HepG2 (cell line): ENCODE results near the gene ZNF512B.

ENCODE experiments used
- AFF4 ChIP-seq: sonication (generic); formaldehyde crosslinking; IDR thresholded peaks from 2 replicates; pipeline ENCODE4 v1.4.0; 2020; ENCODE audit warnings: missing genetic modification reagents
- ATM ChIP-seq: fragments of 450-650 bp; IDR thresholded peaks from 2 replicates; pipeline ENCODE4 v1.7.1; 2017; ENCODE audit warnings: mild to moderate bottlenecking, borderline replicate concordance
- CEBPG ChIP-seq: IDR thresholded peaks from 2 replicates; pipeline ENCODE4 v1.6.1; 2016
- CTCF ChIP-seq: sonication (generic); formaldehyde crosslinking; IDR thresholded peaks from 2 replicates; pipeline ENCODE4 v1.5.0; 2020; ENCODE audit warnings: mild to moderate bottlenecking, missing genetic modification reagents, moderate library complexity
- EP300 ChIP-seq, 3 experiments: sonication (generic) in 1 of 3; formaldehyde crosslinking in 1 of 3; IDR thresholded peaks; 2 replicates each; pipeline versions ENCODE4 v1.5.1 to v1.6.1; 2011 to 2020; ENCODE audit warnings: low read depth in 2 of 3, low read length in 2 of 3, borderline replicate concordance in 1 of 3, improper control_type of control experiment in 1 of 3, mild to moderate bottlenecking in 1 of 3, missing genetic modification reagents in 1 of 3, moderate library complexity in 1 of 3
- FOXM1 ChIP-seq: sonication (generic); formaldehyde crosslinking; IDR thresholded peaks from 2 replicates; pipeline ENCODE4 v1.5.0; 2020; ENCODE audit warnings: missing genetic modification reagents
- HNRNPH1 ChIP-seq: fragments of 200-400 bp; formaldehyde crosslinking; optimal IDR thresholded peaks from 2 replicates; pipeline ENCODE3; 2017; ENCODE audit warnings: mild to moderate bottlenecking, low read depth, low read length
- MAFF ChIP-seq: IDR thresholded peaks from 2 replicates; pipeline ENCODE4 v1.6.1; 2011; ENCODE audit warnings: low read depth, low read length, improper control_type of control experiment
- PAXIP1 ChIP-seq: sonication (generic); formaldehyde crosslinking; conservative IDR thresholded peaks from 2 replicates; pipeline ENCODE4 v1.4.0; 2020; ENCODE audit warnings: mild to moderate bottlenecking, missing genetic modification reagents, moderate library complexity
- SMC3 ChIP-seq: IDR thresholded peaks from 2 replicates; pipeline ENCODE4 v1.6.1; 2011; ENCODE audit warnings: low read length, improper control_type of control experiment
- TCF7L2 ChIP-seq: IDR thresholded peaks from 2 replicates; pipeline ENCODE4 v1.6.1; 2011; ENCODE audit warnings: mild to moderate bottlenecking, low read depth, low read length, moderate library complexity
- ZBTB1 ChIP-seq: sonication (generic); formaldehyde crosslinking; IDR thresholded peaks from 2 replicates; pipeline ENCODE4 v1.4.0; 2020; ENCODE audit warnings: missing genetic modification reagents, borderline replicate concordance
- ZNF276 ChIP-seq: sonication (generic); formaldehyde crosslinking; IDR thresholded peaks from 2 replicates; pipeline ENCODE4 v1.4.0; 2020; ENCODE audit warnings: mild to moderate bottlenecking, low read depth, missing genetic modification reagents

DNA sequence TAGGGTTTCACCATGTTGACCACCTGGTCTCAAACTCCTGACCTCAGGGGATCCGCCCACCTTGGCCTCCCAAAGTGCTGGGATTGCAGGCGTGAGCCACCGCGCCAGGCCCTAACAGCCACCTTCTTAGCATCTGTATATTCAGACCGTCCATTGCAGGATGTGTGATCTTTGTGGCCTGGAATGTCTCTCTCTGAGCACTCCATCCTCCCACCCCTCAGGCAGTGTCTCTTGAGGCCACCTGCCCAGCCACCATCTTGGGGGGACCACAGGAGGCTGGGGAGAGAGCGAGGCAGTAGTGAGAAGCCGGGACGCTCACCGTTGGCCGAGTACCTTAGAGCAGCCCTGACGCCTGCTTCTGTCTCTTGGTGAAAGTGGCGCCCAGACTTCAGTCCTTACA is 56.0 kb downstream of the ZNF512B start:
- TF ChIP-seq CEBPG (no peak), TCF7L2 (no peak), HNRNPH1 (no peak), ATM (no peak), ZBTB1 (CRISPR knock-in tag) (no peak), MAFF (no peak), AFF4 (CRISPR knock-in tag) (no peak), SMC3 (no peak), CTCF (CRISPR knock-in tag) (no peak), EP300 (IDR thresholded peaks at IDR 0.05; ENCODE audit: low read depth in 2 of 2, low read length in 2 of 2) (no peak), EP300 (CRISPR knock-in tag; IDR thresholded peaks at IDR 0.05; ENCODE audit: borderline replicate concordance) (no peak), ZNF276 (no peak), PAXIP1 (CRISPR knock-in tag) (no peak), FOXM1 (no peak)
